ENCODE results near the gene CDH7.

DNA sequence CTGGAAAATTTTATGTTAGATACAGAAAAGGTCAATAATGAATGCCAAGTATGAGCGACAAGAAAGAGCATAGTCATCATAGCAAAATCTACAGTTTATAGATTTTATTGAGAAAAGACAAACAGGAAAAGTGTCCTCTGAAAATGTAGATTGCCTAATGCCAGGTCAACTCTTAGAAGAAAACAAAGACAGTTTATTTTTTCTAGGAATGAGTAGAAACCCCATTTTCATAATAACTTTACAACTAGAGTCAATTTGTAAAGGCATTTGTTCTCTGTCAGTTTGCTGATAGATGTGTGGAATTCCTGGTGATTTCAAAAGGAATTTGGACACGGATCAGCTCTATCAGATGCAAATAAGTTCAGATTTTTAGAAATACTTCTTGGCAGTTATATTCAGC is 16.6 kb downstream of the CDH7 start:
- no peak for TF ChIP-seq FOXM1 (IDR thresholded peaks at IDR 0.05; ENCODE audit: borderline replicate concordance)
- TF ChIP-seq ZNF384 (IDR thresholded peaks at IDR 0.05), result no peak
- no peak for TF ChIP-seq SP1 (IDR thresholded peaks at IDR 0.05)
- TF ChIP-seq FOXK2 (IDR thresholded peaks at IDR 0.05), result no peak

Data from HEK293T (cell line).